CD14-positive monocyte (primary cell): ENCODE measurements around the gene DCLK2. TPM values are rescaled to one million over a fixed set of nuclear protein-coding genes. Genes with fewer than 3 reads are reported as not detected.

Experiments
- DNase-seq, 3 donors: peaks; one replicate each; pipeline ENCODE4 v3.0.0-alpha.2; 2011 to 2022
- H2AFZ ChIP-seq: 2 replicates; pipeline ENCODE4 v1.6.0; 2012; ENCODE audit warnings: mild to moderate bottlenecking, low read depth, low read length, inconsistent platforms; ENCODE audit not compliant: insufficient read depth, poor library complexity, severe bottlenecking
- H3K27ac ChIP-seq, 2 donors: 1 replicate in 1 of 2; 2 replicates in 1 of 2; pipeline ENCODE4 v1.5.1; 2012 to 2013; ENCODE audit warnings: low read length in 2 of 2, control low read depth in 1 of 2, inconsistent platforms in 1 of 2, low read depth in 1 of 2, mild to moderate bottlenecking in 1 of 2
- H3K27me3 ChIP-seq, 2 donors: one replicate each; pipeline versions ENCODE4 v1.6.0 to v1.6.1; 2011 to 2013; ENCODE audit warnings: low read length in 2 of 2; ENCODE audit not compliant: control insufficient read depth in 2 of 2, insufficient read depth in 2 of 2
- H3K36me3 ChIP-seq, 2 donors: replicated peaks in 1 of 2; 1 replicate in 1 of 2; 2 replicates in 1 of 2; pipeline versions ENCODE4 v1.5.1 to v1.6.1; 2012 to 2013; ENCODE audit warnings: low read length in 2 of 2, control low read depth in 1 of 2, inconsistent platforms in 1 of 2, mild to moderate bottlenecking in 1 of 2; ENCODE audit not compliant: insufficient read depth in 2 of 2, control insufficient read depth in 1 of 2
- H3K4me1 ChIP-seq, 2 donors: 1 replicate in 1 of 2; 2 replicates in 1 of 2; pipeline versions ENCODE4 v1.5.1 to v1.6.1; 2012 to 2013; ENCODE audit warnings: low read length in 2 of 2, control low read depth in 1 of 2, inconsistent platforms in 1 of 2, mild to moderate bottlenecking in 1 of 2, moderate library complexity in 1 of 2; ENCODE audit not compliant: insufficient read depth in 2 of 2, control insufficient read depth in 1 of 2
- H3K4me2 ChIP-seq: replicated peaks from 2 replicates; pipeline ENCODE3; 2012; ENCODE audit warnings: low read length, moderate library complexity, mild to moderate bottlenecking; ENCODE audit not compliant: poor library complexity, severe bottlenecking; ENCODE audit errors: extremely low read depth
- H3K4me3 ChIP-seq, 3 experiments: fragments of 200-600 bp in 1 of 3; sonication (generic) in 1 of 3; replicated peaks in 1 of 3; 1 replicate in 2 of 3; 2 replicates in 1 of 3; pipeline ENCODE4 v1.5.1; 2011 to 2013; ENCODE audit warnings: low read length in 3 of 3, mild to moderate bottlenecking in 3 of 3, control low read depth in 2 of 3, low read depth in 2 of 3, inconsistent platforms in 1 of 3, moderate library complexity in 1 of 3
- H3K79me2 ChIP-seq: 2 replicates; pipeline ENCODE4 v1.6.0; 2012; ENCODE audit warnings: mild to moderate bottlenecking, control low read depth, inconsistent platforms, low read length, moderate library complexity; ENCODE audit not compliant: insufficient read depth
- H3K9ac ChIP-seq: 2 replicates; pipeline ENCODE4 v1.6.0; 2017; ENCODE audit warnings: low read length, mild to moderate bottlenecking; ENCODE audit not compliant: insufficient read depth, poor library complexity, severe bottlenecking
- H3K9me3 ChIP-seq, 2 donors: replicated peaks in 1 of 2; 1 replicate in 1 of 2; 2 replicates in 1 of 2; pipeline versions ENCODE4 v1.5.1 to v1.6.1; 2012 to 2013; ENCODE audit warnings: low read length in 2 of 2, control low read depth in 1 of 2; ENCODE audit not compliant: control insufficient read depth in 1 of 2, insufficient read depth in 1 of 2
- H4K20me1 ChIP-seq: 2 replicates; pipeline ENCODE4 v1.6.0; 2012; ENCODE audit warnings: mild to moderate bottlenecking, low read length, control low read depth, moderate library complexity; ENCODE audit not compliant: insufficient read depth
- H3K27ac Mint-ChIP-seq, 7 donors: one replicate each; pipeline ENCODE4 v1.8.0; 2020; ENCODE audit warnings: mild to moderate bottlenecking in 7 of 7, mixed read lengths in 7 of 7, moderate library complexity in 6 of 7, inconsistent platforms in 2 of 7
- H3K27me3 Mint-ChIP-seq, 3 donors: one replicate each; pipeline ENCODE4 v1.8.0; 2021 to 2022; ENCODE audit warnings: low read depth in 3 of 3, mild to moderate bottlenecking in 3 of 3, mixed read lengths in 3 of 3, moderate library complexity in 3 of 3, inconsistent platforms in 1 of 3
- H3K36me3 Mint-ChIP-seq, 2 donors: one replicate each; pipeline ENCODE4 v1.8.0; 2020; ENCODE audit warnings: mixed read lengths in 2 of 2, inconsistent platforms in 1 of 2, mild to moderate bottlenecking in 1 of 2
- H3K4me1 Mint-ChIP-seq: one replicate; pipeline ENCODE4 v1.8.0; 2020; ENCODE audit warnings: mild to moderate bottlenecking, mixed read lengths
- H3K4me3 Mint-ChIP-seq, 2 donors: one replicate each; pipeline ENCODE4 v1.8.0; 2020; ENCODE audit warnings: mild to moderate bottlenecking in 2 of 2, mixed read lengths in 2 of 2, moderate library complexity in 1 of 2
- H3K9me3 Mint-ChIP-seq, 7 donors: one replicate each; pipeline ENCODE4 v1.8.0; 2020 to 2022; ENCODE audit warnings: mixed read lengths in 7 of 7, mild to moderate bottlenecking in 6 of 7, moderate library complexity in 6 of 7, inconsistent platforms in 2 of 7
- WGBS: methylation state at CpG from one replicate; pipeline ENCODE4 v1.1.5; 2013; ENCODE audit warnings: missing lambda C conversion rate; ENCODE audit not compliant: insufficient coverage; 5-methylcytosine and 5-hydroxymethylcytosine counted together
- intact Hi-C, 2 donors: fragments of 100-400 bp; cut with micrococcal nuclease; formaldehyde crosslinking; loops; one replicate each; pipeline versions ENCODE4 v1.15.0 to v1.15.1; 2023
- polyA plus RNA-seq, 3 donors: library from polyadenylated mRNA; depleted of rRNA in 1 of 3; unstranded in 2 of 3; stranded (reverse) in 1 of 3; fragments of 300-500 nt in 2 of 3; fragments of >200 nt in 1 of 3; fragmentation: Illumina TruSeq in 2 of 3; gene quantifications; 1 replicate in 2 of 3; 2 replicates in 1 of 3; pipeline ENCODE4 v1.2.3, GENCODE V29; 2012 to 2021
- TF ChIP-seq, protein P1 (sequence below): fragments of 200-600 bp; IDR thresholded peaks from one replicate; pipeline ENCODE4 v1.8.0; 2022; ENCODE audit warnings: antibody characterized with exemption, mild to moderate bottlenecking

Gene DCLK2
- polyA plus RNA-seq, 3 donors, result 0.13 TPM; not detected in 2

DNA sequence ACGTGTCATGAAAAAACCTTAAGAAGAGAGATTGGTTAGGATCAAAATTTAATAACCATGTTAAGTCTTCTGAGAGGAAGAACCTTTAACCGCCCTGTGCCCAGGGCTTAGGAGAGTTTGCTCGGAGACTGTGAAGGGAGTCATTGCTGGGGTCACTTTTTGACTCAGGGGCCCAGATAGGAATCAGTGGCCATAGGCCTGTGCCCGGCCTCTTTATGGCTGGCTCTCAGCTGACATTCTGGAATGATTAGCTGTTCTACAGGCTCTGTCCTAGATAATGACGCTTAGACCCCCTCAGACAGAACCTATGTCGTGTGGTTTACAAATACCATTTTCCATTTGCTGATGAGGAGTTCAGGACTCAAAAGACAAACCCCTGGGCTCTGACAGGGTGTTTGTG, 174.1 kb downstream of the DCLK2 start:
- Mint-ChIP-seq H3K27ac (no peak overlapping the region), H3K9me3 (peaks cover 0 to 3% (median 2%) of the 10 kb centered on the region in 7 donors), H3K4me1 (peaks cover 7% of the 10 kb centered on the region), H3K27me3 (peaks cover 0 to 6% (median 1%) of the 10 kb centered on the region in 3 donors), H3K36me3 (no peaks in the 10 kb centered on the region), H3K4me3 (no peak overlapping the region)
- H3K4me3 ChIP-seq, result no peak overlapping the region
- TF ChIP-seq, protein P1, sequence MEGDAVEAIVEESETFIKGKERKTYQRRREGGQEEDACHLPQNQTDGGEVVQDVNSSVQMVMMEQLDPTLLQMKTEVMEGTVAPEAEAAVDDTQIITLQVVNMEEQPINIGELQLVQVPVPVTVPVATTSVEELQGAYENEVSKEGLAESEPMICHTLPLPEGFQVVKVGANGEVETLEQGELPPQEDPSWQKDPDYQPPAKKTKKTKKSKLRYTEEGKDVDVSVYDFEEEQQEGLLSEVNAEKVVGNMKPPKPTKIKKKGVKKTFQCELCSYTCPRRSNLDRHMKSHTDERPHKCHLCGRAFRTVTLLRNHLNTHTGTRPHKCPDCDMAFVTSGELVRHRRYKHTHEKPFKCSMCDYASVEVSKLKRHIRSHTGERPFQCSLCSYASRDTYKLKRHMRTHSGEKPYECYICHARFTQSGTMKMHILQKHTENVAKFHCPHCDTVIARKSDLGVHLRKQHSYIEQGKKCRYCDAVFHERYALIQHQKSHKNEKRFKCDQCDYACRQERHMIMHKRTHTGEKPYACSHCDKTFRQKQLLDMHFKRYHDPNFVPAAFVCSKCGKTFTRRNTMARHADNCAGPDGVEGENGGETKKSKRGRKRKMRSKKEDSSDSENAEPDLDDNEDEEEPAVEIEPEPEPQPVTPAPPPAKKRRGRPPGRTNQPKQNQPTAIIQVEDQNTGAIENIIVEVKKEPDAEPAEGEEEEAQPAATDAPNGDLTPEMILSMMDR, result no peak
- no peaks in the 10 kb centered on the region for H3K27me3 ChIP-seq
- no peaks in the 10 kb centered on the region for H3K9me3 ChIP-seq
- intact Hi-C loops, result no loop called here
- no peak overlapping the region for H3K27ac ChIP-seq
- whole genome bisulfite sequencing, result 96% methylated on average over 6 of the region's 6 CpGs
- no peaks in the 10 kb centered on the region for H3K4me1 ChIP-seq
- no peaks in the 10 kb centered on the region for H3K79me2 ChIP-seq
- H3K4me2 ChIP-seq, result no peak overlapping the region
- H3K9ac ChIP-seq, result no peak overlapping the region
- no peak overlapping the region for H2AFZ ChIP-seq
- H4K20me1 ChIP-seq, result no peaks in the 10 kb centered on the region
- H3K36me3 ChIP-seq, result no peaks in the 10 kb centered on the region
- DNase-seq, result no peak

DNA sequence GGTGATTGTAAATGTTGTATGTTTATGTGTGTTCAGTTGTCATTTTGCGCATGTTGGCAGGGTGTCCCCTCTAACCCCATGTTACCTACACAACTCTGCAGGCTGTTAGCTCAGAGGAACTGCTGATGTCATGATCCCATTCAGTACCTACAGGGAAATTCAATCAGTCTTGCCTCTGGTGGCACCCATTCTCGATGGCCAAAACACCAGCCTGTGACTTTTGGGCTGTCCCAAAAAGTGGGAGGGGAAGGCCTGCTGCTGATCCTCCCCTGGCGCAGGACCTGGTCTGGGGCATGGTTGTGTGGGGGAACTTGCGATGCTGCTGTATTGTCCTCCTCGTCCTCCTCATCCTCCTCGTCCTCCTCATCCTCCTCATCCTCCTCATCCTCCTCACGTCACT, 174.5 kb downstream of the DCLK2 start:
- no peak overlapping the region for H3K9ac ChIP-seq
- H2AFZ ChIP-seq, result no peak overlapping the region
- no peak for DNase-seq
- no peak overlapping the region for H3K27ac Mint-ChIP-seq
- H3K36me3 ChIP-seq, result no peaks in the 10 kb centered on the region
- H3K4me3 Mint-ChIP-seq, result no peak overlapping the region
- no peaks in the 10 kb centered on the region for H3K79me2 ChIP-seq
- H3K9me3 ChIP-seq, result no peaks in the 10 kb centered on the region
- TF ChIP-seq, protein P1, result no peak
- WGBS, result 95% methylated on average over 3 of the region's 7 CpGs
- H3K4me2 ChIP-seq, result no peak overlapping the region
- peaks cover 0 to 3% (median 2%) of the 10 kb centered on the region in 7 donors for H3K9me3 Mint-ChIP-seq
- no peak overlapping the region for H3K27ac ChIP-seq
- H3K4me1 Mint-ChIP-seq, result peaks cover 7% of the 10 kb centered on the region
- no peaks in the 10 kb centered on the region for H3K36me3 Mint-ChIP-seq
- intact Hi-C loops, result no loop called here
- no peaks in the 10 kb centered on the region for H3K4me1 ChIP-seq
- H3K27me3 Mint-ChIP-seq, result peaks cover 0 to 6% (median 1%) of the 10 kb centered on the region in 3 donors
- no peaks in the 10 kb centered on the region for H4K20me1 ChIP-seq
- H3K27me3 ChIP-seq, result no peaks in the 10 kb centered on the region
- no peak overlapping the region for H3K4me3 ChIP-seq
